HG02623 (cell line): ENCODE results near the gene CWC27.

Experiments used
- ATAC-seq: cut with Tn5 transposase; IDR thresholded peaks from one replicate; pipeline ENCODE4 v1.9.1; 2021; ENCODE audit warnings: moderate library complexity; ENCODE audit not compliant: unreplicated experiment

CWC27 gene

DNA sequence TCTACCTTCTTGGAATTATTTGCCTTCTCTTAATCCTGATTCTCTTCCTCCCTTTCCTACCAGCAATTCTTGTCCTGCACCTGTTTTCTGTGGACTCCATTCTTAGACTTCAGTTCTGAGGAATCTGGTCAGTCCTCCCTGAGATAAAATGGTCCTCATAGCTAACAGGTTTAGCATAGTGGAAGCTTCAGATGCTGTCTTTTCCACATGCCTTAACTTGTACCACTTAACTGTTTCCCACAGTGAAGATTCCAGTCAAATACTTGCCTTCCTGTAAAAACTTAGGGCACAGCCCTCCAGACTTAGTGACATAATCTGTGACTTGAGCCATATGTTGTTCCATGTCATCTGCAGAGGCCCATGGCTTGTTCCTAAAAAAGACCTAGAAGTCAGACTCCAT lies 261.3 kb downstream of the CWC27 start:
- ATAC-seq, result no peak

- ATAC-seq, result no peak
These were observed 263.5 kb downstream of the CWC27 start for GRCh38 chr5:65032250-65032649.

DNA sequence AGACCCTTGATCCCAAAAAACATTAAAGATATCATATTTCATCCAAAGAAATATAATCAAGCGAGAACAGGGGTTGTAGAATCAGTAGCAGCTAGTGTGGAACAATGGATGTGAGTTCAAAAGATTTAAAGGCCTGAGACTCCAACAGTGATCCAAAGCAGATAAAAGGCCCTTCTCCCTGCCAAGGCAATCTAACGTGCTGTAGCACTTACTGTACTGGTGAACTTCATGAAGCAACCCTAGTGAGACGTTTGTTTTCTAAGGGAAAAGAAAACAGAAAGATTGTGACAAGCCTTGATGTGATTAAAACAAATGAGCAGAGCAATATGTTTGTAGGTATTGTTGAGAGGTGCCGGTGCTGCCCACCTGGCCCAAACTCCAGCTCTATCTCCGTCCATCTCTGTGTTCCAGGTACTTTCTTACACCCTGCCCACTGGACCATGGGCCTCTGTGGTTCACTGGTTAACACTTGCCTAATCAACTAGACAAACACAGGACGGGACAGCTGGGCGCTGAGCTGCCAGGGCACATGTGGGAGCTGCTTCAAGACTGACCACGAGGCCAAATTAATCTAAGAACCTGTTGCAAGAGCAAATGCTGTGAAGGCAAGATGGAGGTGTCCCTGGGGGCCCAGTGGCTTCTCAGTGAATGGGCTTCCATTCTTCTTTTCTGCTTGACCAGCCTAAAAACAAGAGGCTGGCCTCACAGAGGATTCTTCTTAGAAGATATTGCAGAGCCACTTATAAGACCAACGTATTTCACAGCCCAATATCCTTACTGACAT lies 265.5 kb downstream of the CWC27 start:
- no peak for ATAC-seq

DNA sequence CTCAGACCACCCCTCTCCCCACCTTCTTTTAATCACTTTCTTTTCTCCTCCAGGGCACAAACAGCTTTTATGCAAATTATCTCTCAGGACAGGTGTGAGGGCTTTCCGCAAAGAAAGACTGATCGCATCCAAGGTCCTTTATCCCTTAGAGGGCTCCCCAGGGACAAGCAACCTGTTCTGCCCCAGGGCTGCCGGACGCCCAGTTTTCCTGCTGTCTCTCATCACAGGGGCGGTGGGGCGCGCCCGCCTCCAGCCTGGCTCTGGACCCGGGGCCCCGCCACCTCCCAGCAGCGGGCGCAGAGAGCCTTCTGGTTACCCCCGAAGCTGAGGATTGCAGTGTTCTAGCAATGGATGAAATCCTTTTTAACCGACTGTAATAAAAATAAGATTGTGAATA lies 266.1 kb downstream of the CWC27 start:
- ATAC-seq, result no peak

DNA sequence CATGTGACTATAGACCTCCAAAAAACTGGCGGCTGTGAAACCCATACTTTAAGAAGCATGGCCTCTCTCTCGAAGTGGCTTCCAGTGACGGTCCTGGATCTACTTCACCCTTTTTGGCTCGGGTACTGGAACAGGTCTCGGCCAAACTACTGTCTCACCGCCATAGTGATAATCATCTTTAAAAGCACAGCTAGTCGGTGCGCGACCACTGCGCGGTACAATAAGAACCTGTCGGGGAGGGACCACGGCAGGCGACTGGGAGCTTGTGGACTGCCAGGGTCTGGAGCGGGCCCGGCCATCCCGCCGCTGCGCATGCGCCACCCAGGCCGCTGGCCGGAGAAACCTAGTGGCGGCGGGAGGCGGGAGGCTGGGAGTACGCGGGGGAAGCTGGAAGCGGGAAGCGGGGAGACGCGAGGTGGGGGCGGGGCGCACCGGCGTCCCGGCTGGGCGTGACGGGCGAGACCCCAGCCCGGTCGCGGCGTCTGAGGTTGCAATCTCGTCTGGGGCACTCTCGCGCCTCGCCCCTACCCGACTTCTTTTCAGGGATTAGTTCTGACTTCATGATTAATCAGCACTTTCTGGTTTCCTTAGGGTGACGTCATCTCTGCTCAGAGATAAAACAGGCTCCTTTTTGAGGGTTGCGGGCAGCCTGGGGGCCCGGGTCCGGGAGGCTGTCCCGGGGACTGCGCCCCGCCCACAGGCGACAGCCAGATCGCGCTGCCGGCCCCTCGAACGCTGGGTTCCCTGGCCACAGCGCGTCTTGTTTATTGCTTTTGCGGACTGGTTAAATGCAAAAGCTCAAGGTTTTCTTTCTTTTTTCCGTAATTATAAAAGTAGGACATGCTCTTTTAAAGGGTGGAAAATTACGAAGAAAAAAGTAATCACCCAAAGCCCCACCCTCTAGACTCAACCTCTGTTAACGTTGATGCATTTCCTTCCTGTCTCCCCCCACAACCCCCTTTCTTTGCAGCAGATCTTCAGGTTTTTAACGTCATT lies 266.8 kb downstream of the CWC27 start:
- peak; percentile 82 for ATAC-seq

DNA sequence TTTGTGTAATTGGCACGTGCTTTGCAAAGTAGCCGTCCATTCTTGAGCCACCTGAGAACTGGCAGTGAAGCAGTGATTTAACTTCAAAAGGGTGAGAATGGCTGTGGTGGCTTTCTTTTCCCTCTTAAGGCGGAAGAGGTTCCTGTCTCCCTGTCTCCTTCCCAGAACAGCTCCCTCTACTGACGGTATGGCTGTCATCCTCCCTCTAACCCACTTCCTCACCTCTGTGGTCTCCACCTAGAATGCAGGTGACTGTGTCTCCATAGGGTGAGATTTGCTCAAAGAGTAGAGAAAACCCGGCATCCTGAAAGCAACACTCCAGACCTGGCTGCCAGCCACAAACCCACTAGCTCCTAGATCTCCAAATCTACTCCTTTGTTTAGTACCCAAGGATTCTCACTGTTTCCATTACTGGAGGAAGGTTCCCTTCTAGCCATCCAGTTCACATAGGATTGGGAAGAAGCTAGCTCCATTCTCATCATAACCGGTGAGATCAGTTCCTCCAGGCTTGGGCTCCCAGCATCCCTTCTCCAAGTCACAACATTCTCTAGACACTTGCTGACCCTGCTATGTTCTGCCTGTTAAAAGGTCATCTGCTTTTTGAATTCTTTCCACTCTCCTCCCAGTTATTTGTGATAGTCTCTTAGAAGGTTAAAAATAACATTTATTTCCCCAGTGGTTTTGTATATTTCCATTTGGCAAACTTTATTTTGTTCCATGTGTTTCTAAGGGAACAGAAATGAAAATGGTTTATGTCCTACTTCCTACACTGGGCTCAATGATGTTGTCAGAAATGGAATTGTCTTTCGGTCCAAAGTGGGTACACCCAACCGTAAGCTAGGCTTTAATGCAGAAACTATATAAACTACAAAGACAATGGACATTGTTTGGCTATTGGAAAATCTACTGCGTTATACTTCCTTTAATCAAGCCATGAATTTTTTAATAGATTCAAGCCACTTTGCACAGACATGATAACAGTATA lies 269.4 kb downstream of the CWC27 start:
- ATAC-seq, result no peak

- ATAC-seq, result no peak
These were observed 272.8 kb downstream of the CWC27 start for GRCh38 chr5:65041296-65042158.

DNA sequence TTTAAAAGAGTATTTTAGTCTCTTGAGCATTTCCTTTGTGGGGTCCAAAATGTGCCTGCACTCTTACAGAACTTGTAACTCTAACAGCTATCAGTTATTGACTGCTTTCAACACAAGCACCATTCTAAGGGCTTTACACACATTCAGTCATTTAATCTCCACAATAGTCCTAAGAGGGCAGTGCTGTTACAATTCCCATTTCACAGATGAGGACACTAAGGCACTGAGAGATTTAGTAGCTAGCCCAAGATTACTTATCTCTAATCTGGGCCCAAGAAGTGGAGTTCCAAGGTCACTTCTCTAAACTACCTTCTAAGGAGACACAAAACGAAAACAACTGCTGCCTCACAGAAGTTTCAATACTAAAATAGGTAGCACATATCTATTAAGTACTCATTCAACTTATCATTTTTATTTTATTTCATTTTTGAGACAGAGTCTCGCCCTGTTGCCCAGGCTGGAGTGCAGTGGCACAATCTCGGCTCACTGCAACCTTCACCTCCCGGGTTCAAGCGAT lies 275.2 kb downstream of the CWC27 start:
- ATAC-seq, result peak; percentile 45

- no peak for ATAC-seq
These were observed 278.5 kb downstream of the CWC27 start for GRCh38 chr5:65047225-65047624.

- peak; percentile 32 for ATAC-seq
These were observed 279.4 kb downstream of the CWC27 start for GRCh38 chr5:65047948-65048690.

DNA sequence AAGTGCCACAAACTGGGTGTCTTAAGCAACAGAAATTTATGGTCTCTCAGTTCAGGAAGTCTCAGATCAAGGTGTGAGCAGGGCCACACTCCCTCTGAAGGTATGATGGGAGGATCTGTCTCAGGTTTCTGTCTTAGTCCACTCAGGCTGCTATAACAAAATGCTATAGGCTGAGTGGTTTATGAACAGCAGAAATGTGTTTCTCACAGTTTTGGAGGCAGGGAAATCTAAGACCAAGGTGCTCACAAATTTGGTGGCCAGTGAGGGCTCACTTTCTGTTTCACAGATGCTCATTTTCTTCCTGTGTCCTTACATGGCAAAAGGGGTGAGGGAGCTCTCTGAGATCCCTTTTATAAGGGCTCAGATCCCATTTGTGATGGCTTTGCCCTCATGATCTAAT lies 281.4 kb downstream of the CWC27 start:
- ATAC-seq, result no peak

DNA sequence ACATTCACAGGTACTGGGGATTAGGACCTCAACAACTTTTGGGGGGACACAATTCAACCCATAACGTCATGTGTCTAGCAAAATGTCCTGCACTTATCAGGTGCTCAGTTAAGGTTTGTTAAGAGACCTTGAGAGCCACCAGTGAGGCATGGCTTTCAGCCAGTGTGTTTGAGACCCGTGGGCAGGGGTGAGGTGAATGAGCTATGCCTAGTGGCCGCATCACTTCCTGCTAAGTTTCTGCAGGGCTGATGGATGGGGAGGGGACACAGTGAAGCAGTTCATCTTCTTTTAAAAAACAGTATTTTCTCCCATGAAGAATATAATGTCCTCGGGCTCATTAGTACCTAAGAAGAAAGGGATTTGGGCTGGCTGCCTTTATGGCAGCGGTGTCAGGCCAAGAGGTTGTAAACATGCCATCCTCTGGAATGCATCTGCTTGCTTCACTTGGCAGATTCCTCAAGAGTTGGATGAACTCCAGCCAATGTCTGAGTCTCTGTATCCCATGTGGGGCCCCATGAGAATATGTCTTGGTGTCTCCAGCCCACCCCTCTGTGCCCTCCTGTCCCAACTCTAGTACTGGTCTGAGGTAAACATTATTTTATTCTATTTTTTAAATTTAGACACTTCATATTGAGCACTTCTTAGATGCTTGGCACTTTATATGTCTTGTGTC lies 282.2 kb downstream of the CWC27 start:
- no peak for ATAC-seq

GRCh38 chr5:65055938-65056337 lies 287.2 kb downstream of the CWC27 start:
- ATAC-seq, result no peak

GRCh38 chr5:65059681-65060598 lies 291.2 kb downstream of the CWC27 start:
- no peak for ATAC-seq

- peak; percentile 62 for ATAC-seq
These were observed 292.7 kb downstream of the CWC27 start for GRCh38 chr5:65061250-65061973.

GRCh38 chr5:65061974-65062353 lies 293.2 kb downstream of the CWC27 start:
- ATAC-seq, result peak; percentile 29
